ENCODE results near the gene SYDE1. TPM values are rescaled to one million over a fixed set of nuclear protein-coding genes. Genes with fewer than 3 reads are reported as not detected.
"Not testable (repeated sequence)": the region's sequence is repeated elsewhere in the genome, so short reads cannot be mapped to it uniquely, and the experiment has no call there.

SYDE1 gene
- total and polyA plus RNA-seq, 2 donors (not counting 1 experiment from before 2014, with no cell fraction given) = not detected

- H3K4me1 Mint-ChIP-seq = no peaks in the 10 kb centered on the region
- peaks cover 1% of the 10 kb centered on the region for H3K9me3 Mint-ChIP-seq (ENCODE audit: insufficient read depth)
- intact Hi-C loops (cut with micrococcal nuclease) = no loop called here
- ChIA-PET CTCF (no interaction called here), POLR2A (no interaction called here)
- no peaks in the 10 kb centered on the region for H4K20me1 ChIP-seq (ENCODE audit: control insufficient read depth, insufficient read depth, low read length, poor library complexity, severe bottlenecking)
- no peak for ATAC-seq (ENCODE audit: low read depth)
- H3K27me3 ChIP-seq (replicated peaks in 1 of 4; ENCODE audit: control extremely low read depth in 1 of 4, control insufficient read depth in 3 of 4, insufficient read depth in 4 of 4, low read length in 3 of 4) = peaks cover 0 to 7% (median 0%) of the 10 kb centered on the region in 4 experiments
- H3K4me1 ChIP-seq (ENCODE audit: control insufficient read depth in 2 of 2, insufficient read depth in 2 of 2, low read length in 2 of 2) = no peaks in the 10 kb centered on the region
- H3K4me3 Mint-ChIP-seq = no peak overlapping the region
- TF ChIP-seq CTCF (IDR thresholded peaks at IDR 0.05) (no peak), EZH2 (IDR thresholded peaks at IDR 0.05; ENCODE audit: borderline replicate concordance, insufficient read depth, low read depth, low read length, poor library complexity, severe bottlenecking) (no peak)
- peaks cover 10% of the 10 kb centered on the region for H3K27me3 Mint-ChIP-seq
- no peak overlapping the region for H3K27ac Mint-ChIP-seq
- no peaks in the 10 kb centered on the region for H3K9me3 ChIP-seq (ENCODE audit: control extremely low read depth in 1 of 3, control insufficient read depth in 2 of 3, insufficient read depth in 1 of 3, low read length in 2 of 3)
- H3K79me2 ChIP-seq (ENCODE audit: control insufficient read depth, insufficient read depth, low read length) = no peaks in the 10 kb centered on the region
- no CpG with 5 or more reads among the region's 4 CpGs for WGBS (ENCODE audit: insufficient coverage)
- H3K36me3 ChIP-seq (replicated peaks in 1 of 2; ENCODE audit: control extremely low read depth in 1 of 2, control insufficient read depth in 1 of 2, extremely low read depth in 1 of 2, insufficient read depth in 2 of 2, low read length in 1 of 2) = no peaks in the 10 kb centered on the region
- no peak for DNase-seq
- no peak overlapping the region for H3K9ac ChIP-seq (ENCODE audit: low read length)
- no peak overlapping the region for H3K27ac ChIP-seq (ENCODE audit: low read length in 2 of 2)
- no peak overlapping the region for H3K4me2 ChIP-seq (replicated peaks; ENCODE audit: low read depth, low read length, poor library complexity, severe bottlenecking)
- no peak overlapping the region for H3K4me3 ChIP-seq (ENCODE audit: control extremely low read depth in 1 of 5, extremely low read depth in 1 of 5, insufficient read depth in 1 of 5, low read depth in 2 of 5, low read length in 4 of 5)
- no peak overlapping the region for H2AFZ ChIP-seq (ENCODE audit: insufficient read depth, low read depth, low read length, poor library complexity, severe bottlenecking)
Observed at GRCh38 chr19:15075806-15076205, 31.4 kb upstream of the SYDE1 start.

DNA sequence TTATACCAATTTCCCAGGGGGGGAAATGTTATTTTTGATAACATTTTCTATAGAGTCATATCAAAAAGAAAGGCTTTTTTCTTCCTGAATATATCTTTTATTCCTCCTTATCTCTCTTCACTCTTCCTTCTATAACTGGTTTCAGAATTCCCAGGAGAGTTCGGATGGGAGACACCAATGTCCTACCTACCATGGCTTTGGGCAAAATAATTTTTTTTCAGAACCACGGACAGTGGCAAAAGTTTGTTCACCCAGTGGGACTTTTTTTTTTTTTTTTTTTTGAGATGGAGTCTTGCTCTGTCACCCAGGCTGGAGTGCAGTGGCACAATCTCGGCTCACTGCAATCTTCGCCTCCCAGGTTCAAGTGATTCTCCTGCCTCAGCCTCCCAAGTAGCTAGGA is 27.2 kb upstream of the SYDE1 start:
- POLR2A ChIA-PET; H3K79me2 ChIP-seq (ENCODE audit: control insufficient read depth, insufficient read depth, low read length); H3K27ac ChIP-seq (ENCODE audit: low read length in 2 of 2); H4K20me1 ChIP-seq (ENCODE audit: control insufficient read depth, insufficient read depth, low read length, poor library complexity, severe bottlenecking); DNase-seq; intact Hi-C loops (cut with micrococcal nuclease); H3K4me3 ChIP-seq (ENCODE audit: control extremely low read depth in 1 of 5, extremely low read depth in 1 of 5, insufficient read depth in 1 of 5, low read depth in 2 of 5, low read length in 4 of 5); H3K9me3 Mint-ChIP-seq (ENCODE audit: insufficient read depth); H3K4me1 ChIP-seq (ENCODE audit: control insufficient read depth in 2 of 2, insufficient read depth in 2 of 2, low read length in 2 of 2); H3K4me3 Mint-ChIP-seq; H3K9me3 ChIP-seq (ENCODE audit: control extremely low read depth in 1 of 3, control insufficient read depth in 2 of 3, insufficient read depth in 1 of 3, low read length in 2 of 3); H3K4me1 Mint-ChIP-seq; H2AFZ ChIP-seq (ENCODE audit: insufficient read depth, low read depth, low read length, poor library complexity, severe bottlenecking); H3K36me3 ChIP-seq (replicated peaks in 1 of 2; ENCODE audit: control extremely low read depth in 1 of 2, control insufficient read depth in 1 of 2, extremely low read depth in 1 of 2, insufficient read depth in 2 of 2, low read length in 1 of 2); H3K27ac Mint-ChIP-seq; CTCF ChIA-PET; H3K9ac ChIP-seq (ENCODE audit: low read length); H3K4me2 ChIP-seq (replicated peaks; ENCODE audit: low read depth, low read length, poor library complexity, severe bottlenecking); ATAC-seq (ENCODE audit: low read depth): not testable (repeated sequence)
- WGBS (ENCODE audit: insufficient coverage) = 100% methylated on average over 1 of the region's 4 CpGs
- H3K27me3 Mint-ChIP-seq = peaks cover 21% of the 10 kb centered on the region
- H3K27me3 ChIP-seq (replicated peaks in 1 of 4; ENCODE audit: control extremely low read depth in 1 of 4, control insufficient read depth in 3 of 4, insufficient read depth in 4 of 4, low read length in 3 of 4) = peaks cover 0 to 16% (median 1%) of the 10 kb centered on the region in 4 experiments

Data from B cell (primary cell).